ENCODE measurements around the gene PAQR8.

Gene PAQR8

DNA sequence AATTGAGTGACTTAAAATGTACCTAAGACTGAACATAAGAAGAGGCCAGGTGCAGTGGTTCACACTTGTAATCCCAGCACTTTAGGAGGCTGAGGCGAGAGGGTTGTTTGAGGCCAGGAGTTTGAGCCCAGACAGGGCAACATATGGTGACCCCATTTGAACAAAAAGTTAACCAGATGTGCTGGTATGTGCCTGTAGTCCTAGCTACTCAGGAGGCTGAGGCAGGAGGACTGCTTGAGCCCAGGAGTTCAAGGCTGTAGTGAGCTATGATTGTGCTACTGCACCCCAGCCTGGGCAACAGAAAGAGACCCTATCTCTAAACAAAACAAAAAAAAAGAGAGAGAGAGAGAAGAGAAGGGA, 10.1 kb upstream of the PAQR8 start:
- no peak for DNase-seq (ENCODE audit: low read depth)

DNA sequence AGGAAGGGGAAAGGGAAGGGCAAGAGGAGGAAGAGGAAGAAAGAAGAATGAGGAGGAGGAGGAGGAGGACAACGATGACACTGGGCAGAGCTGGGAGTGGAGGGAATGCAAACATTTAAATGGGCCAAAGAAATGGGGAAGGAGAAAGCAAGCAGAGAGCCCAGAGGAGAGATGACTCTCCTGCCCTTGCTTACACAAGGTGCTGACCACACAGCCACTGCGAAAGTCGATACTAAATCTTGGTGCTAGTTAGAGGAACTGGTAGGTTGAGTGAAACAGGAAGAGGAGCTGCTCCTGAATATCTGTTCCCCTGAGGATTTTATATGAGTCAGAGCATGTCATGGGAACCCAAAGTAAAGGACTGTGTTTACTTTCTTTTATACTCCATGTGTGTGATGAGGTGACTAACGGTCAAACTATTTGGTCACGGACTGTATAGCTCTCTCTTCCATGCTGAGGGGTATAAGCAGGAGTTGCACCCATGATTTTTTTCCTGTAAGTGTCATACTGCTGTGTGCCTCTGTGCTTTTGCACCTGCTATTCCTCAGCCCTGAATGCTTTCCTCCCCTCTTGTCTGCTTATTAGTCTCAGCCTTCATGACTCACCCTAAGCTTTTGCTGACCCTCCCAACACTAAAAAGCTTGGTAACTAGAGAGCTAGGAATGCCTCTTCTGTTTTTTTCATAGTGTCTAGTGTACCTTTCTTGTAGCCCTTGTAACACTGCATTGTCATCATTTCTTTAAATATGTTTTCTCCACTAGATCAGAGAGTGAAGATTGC, 9.5 kb upstream of the PAQR8 start:
- no peak for DNase-seq (ENCODE audit: low read depth)

DNA sequence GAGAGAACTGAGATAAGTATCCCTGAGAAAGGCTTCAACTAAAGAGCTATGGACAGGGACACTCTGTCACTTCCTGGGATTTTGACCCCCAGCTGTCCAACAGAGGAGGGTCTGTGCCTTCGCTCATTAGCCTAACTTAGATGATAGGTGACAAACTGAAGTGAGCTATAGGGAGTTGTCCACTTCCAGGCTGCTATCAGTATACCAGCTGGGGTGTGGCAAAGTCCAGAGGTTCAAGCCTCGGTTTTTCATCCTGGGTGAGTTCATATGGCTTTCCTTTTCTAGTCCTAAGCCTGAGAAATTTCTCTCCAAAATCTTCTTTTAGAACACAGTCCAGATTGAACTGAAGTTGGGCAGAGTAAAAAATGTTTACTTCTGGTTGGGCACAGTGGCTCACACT, 5.9 kb upstream of the PAQR8 start:
- DNase-seq (ENCODE audit: low read depth): no peak

DNA sequence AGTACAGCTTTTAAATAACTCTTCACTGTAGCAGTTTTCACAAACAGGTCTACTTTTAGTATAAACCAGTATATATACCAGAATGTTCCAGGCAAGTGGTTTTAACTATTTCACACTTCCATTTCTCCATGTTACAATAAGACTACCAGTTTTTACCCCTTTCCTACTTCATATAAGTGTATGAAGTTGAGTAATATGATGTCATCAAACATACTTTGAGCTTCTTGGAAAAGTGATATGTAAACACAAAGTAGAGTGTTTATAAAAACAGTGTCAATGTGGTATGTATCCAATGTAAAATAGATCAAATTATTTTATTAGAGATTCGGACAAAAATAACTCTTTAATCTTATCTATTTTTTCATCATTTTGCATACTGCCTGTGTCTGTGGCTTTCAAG, 2.5 kb upstream of the PAQR8 start:
- DNase-seq (ENCODE audit: low read depth): no peak

DNA sequence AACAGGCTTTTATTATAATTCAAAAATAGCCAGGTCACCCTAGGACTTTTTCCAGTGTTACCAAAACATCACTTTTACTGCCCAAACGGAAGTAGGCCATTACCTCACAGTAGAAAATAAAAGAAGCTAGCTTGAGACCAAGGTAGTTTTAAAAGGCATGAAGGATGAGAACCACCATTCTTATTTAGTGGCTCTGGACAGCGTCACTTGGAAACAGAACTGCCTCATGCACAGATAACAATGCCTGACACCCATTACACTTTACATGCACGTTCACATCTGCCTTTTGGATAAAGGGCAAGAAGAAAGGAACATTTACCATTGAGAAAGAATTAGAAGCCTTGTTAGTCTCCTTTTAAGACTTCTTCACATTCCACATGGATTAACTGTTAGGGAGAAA, 1.9 kb upstream of the PAQR8 start:
- no peak for DNase-seq (ENCODE audit: low read depth)

DNA sequence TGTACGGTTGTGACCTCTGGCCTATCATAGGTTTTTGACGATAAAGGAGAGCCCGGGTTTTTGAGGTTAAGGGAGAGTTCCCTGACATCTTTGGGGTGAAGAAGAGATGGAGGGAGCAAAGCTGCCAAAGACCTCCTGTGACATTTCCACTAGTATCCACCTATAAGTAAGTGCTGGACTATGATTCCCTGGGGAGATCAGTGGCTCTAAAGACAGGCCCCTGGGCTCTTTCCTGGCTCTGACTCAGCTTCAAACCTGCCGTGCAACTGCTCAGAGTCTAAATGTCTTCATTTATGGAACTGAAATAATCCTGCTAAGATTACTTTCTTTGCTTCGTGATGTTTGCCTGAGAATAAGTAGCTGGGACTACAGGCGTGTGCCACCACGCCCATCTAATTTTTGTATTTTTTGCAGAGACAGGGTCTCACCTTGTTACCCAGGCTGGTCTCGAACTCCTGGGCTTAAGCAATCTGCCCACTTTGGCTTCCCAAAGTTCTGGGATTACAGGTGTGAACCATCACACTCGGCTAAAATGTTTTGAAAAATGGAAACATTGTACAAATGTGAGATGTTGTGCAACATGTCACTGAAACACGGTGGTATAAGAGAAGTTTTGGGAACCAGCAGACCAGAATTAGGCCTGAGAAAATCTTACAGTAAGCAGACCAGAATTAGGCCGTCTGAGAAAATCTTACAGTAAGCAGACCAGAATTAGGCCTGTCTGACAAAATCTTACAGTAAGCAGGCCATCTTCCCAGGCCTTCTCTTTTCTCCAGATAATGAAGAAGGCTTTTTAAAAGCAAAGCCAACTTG, 1.1 kb upstream of the PAQR8 start:
- DNase-seq (ENCODE audit: low read depth): no peak

DNA sequence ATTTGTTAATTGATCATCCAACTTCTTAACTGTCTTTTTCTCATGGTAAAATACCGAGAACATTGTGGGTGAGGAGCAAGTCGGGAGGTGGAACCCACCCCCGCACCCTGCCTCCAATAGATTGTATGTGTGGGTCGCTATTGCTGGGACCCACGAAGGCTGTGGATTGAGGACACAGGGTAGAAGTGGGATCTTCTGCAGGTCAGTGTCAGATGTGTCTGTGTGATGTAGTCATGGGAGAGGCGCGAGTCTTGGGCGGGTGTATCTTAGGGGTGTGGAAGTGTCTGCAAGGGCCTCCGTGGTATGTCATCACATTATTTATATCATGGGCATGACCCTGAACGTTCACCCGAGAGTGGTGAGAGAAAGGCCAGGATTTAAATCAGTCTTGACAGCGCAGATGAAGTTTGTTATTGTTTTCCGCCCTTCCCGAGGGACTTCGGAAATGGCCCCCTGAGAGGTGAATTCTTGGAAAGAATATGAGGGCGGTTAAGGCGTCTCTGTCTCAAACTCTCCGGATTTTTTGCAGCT, 472 bp upstream of the PAQR8 start:
- DNase-seq (ENCODE audit: low read depth): no peak

DNA sequence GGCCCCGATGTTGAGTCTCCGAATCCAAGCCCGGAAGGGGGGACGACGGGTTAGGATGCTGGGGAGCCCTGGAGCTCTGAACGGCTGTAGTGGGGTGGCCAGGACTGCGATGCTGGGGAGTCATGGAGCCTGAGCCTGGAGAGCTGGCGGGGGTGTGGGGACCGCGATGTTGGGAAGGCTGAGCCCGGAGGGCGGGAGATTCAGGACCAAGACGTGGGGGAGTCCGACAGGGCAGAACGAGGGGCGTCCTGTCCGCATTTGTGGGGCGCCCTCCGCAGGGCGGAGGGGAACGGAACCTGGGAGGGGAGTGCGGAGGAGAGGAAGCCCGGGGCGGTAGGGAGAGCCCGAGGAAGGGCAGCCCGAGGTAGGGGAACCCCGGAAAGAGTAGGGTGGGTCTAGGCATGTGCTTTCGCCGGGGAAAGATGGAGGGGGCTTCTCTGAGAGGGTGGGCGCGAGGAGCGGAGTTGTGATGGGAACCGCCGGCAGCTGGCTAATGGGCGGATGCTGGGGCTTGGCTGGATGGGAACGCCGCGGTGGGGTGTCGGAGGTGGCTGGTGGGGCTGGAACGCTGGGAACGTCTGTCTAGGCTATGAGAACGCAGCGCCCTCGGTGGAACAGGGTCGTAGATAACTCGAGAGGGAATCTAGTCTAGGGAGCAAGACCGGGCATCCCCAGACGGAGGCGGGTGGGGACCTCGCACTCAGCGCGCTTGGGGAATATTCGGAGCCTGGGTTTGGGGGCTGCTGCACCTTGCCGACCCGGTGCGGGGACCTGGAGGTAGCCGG, 684 bp downstream of the PAQR8 start:
- DNase-seq (ENCODE audit: low read depth): peak; percentile 30

DNA sequence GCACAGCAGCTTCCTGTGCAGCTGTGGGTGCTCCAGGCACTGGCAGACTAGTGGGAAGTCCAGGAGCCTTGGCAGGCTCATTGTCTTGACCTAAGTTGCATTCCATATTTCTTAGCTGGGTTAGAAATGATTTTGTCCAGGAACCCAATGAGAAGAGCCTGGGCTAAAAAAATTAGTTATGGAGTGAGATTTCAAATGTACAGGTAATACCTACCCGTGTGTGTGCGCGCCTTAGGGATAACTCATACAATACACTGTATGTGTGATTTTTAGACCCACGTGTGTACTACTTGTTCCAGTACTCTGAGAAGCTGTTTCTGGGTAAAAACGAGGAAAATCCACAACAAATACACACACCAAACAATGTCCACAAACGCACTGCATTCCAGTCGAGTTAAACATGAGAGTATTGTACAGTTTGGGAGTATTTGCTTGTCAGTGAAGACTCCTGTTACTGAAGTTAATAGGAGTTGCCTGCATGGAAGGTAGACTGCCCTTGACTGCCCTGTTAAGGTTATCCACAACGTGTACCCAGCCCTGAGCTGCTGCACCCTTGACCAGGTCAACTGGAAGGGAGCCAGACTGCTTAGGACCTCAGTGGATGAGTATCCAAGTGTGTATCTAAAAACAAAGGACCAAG, 1.4 kb downstream of the PAQR8 start:
- no peak for DNase-seq (ENCODE audit: low read depth)

DNA sequence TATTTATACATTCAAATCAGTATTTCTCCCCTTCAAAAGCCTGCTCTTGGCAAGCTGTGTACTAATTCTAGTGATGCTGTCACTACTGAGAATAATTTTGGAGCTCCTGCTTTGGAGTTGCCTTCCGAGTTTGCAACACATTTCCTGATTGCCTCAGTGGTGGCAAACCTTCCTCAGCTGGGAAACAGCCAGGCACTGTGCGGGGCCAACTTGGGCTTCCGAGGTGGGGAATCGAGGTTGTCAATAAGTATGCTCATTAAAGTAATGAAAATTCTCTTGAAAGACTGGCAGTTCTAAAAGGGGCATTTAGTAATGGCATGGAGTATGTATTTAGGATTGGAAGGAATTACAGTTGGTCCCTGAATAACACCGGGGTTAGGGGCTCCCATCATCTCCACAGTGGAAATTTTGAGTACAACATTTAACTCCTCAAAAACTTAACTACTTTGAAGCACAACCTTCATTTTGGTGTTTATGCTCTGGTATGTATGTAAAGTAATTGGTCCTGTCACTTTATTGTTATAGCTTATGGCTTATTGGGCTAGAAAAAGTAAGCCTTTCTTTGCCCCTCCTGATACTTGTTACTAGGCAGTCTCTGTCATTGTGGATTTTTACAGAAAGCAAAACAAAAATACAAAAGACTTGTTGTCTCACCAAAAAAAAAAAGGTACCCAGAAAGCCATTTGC, 2.7 kb downstream of the PAQR8 start:
- no peak for DNase-seq (ENCODE audit: low read depth)

DNA sequence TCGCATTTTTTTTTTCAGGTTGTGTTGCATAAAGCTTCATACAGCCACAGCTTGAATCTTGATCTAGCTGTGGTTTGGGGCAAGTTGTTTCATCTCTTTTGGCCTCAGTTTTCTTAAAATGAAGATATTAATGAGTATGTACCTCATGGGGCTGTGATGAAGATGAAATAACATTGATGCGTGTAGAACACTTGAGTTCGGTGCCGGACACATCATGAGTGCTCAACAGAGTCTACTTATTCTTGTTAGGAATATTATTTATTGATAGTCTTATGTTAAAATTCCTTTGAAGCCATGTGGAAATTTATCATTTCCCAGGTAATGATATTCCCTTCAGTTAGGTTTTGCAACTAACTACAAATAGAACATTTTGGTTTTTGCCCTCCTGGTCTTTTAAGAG, 3.4 kb downstream of the PAQR8 start:
- no peak for DNase-seq (ENCODE audit: low read depth)

DNA sequence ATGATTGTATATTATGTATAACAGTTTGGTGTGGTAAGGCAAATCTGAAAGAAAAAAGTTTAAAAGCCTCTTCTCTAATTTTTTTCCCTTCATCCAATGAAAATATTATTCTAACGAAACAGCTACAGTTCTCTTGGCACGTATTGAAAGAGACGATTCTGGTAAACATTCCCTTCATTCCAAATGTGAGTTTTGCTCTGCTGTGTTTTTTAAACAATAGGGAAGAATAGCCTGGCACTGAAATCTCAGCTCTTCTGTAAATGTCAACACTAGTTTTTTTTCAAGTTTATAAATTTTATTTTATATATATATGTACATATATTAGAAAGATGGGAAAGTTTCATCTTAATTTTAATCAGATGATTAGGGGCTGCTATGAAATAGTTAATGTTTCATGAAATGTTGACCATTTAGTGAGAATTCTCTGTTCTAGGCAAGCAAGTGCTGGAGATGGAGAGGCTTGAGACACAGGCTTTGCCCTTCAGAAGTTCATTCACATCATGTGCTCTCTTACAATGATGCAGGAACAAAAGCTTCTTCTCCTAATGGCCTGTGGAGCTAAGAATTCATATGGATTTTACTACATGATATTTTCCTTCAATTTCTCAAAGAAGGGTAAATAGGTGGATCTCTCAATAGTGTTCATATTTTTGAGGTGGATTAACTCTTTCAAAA, 4.1 kb downstream of the PAQR8 start:
- DNase-seq (ENCODE audit: low read depth): no peak

DNA sequence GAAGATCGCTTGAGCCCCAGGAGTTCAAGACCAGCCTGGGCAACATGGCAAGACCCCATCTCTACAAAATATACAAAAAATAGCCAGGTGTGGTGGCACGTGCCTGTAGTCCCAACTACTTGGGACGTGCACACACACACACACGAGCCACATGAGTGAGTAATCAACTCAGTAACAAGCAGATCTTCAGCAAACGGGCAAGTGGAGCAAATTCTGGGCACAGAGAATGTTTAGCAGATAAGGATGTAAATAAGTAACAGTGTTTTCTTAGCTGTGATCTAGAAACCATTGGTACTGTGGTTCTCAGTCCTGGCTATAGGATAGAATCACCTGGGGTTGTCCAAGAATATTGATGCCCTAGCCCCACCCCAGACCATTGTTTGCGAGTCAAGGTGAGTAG, 6.1 kb downstream of the PAQR8 start:
- DNase-seq (ENCODE audit: low read depth): no peak

DNA sequence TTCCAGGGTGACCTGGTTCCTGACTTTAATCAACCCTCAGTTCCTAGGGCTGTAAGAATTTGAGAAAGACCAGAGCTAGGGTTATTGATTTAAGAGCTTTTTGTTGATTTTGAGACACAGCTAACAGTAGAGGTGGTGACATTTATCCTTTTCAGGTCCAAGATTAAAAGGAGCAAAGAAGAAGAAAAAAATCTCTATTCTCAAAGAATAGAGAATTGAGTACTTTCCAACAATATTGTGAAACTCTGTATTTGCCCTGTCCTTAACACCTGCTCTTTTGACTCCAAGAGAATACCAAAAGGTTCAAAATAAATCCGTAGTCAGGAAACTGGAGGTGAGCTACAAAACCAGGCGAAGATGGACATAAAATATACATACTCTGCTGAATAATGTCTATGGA, 7.3 kb downstream of the PAQR8 start:
- DNase-seq (ENCODE audit: low read depth): no peak

DNA sequence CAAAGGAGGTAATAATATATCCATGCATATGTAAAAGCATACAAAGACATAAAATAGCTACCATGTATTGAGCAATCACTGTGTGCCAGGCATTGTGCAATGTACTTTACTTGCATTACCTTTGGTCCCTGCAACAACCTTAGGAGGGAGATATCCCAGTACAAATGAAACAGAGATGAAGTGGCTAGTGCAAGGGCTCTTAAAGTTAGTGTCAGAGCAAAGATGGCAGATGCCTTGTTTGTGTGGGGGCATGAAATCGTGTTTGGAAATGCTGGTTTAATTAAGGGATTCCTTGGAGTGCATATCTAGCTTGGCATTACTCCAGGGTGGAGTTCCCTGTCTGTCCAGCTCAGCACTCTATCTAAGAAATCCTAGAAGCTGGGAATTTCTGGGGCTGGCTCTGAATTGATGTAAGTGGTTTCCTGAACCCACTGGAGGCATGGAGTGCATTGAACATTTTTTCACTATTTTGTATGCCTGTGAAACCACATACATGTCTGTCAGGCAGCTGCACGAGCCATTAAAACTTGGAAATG, 9.8 kb downstream of the PAQR8 start:
- DNase-seq (ENCODE audit: low read depth): no peak

DNA sequence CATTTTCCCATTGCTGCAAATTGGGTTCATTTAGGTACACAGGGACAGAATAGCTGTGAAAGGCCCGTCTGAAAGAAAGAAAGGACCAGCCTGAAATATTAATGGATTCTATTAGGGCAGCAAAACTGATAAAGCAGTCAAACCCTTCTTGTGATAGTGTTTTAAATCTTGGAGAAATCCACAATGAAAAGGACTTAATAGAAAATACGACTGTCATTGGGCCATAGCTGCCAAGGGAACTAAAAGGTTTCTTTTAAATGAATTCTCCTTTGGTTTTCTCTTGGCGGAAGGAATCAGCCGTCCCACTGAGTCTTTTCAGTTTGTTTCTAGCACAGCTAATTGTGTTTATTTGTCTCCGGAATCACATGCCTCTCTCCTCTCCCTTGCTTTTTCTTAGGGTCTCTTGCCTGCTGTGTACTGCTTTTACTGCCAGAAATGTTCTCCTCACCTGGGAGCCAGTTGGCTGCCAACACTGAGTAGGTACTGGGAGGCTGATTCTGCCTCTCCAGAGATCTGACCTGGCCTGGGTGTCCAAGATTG, 11.3 kb downstream of the PAQR8 start:
- no peak for DNase-seq (ENCODE audit: low read depth)

DNA sequence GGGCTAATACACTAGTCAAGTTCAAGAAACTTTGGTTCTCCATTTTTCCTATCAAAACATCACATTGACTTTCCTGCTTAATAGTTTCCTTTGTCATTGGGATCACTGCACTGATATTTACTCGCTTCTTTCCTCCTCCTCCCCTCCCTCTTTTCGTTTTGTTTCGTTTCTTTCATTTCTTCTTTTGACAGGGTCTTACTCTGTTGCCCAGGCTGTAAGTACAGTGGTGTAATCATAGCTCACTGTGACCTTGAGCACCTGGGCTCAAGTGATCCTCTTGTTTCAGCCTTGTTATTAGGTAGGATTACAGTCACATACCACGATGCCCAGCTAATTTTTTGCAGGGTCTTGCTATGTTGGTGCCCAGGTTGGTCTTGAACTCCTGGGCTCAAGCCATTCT, 12.3 kb downstream of the PAQR8 start:
- no peak for DNase-seq (ENCODE audit: low read depth)

DNA sequence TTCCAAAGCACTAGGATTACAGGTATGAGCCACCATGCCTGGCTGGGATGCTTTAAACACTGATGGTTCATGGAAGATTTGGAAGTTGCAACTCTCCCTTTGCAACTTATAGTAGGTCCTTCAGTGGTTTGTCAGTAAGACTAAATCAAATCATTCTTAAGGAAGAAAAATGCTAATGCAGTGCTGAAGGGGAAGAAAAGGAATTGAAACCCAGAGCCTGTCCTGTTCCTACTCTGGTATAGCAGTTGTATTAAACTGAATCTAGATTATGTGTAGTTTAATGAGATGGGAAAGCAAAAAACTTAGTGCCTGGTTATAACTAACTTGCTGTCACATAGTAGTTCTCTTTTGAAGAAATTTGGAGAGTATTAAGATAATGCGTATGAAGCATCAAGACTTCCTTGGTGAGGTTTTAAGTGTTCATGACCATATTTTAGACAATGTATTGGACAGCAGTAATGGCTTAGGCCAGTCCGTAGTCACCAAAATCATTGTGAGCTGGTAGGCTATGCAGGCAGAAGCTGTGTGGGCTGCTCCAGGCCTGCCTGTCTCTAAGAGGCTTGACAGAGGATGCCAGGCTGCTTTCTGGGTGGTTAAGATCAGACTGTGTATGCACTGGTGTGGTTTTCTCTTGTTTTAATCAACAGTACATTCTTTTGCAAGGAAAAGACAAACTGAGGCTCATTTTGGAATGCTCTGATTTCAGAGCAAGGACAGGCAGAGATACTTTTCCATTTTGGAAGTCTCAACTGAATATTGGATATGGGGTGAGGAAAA, 14.0 kb downstream of the PAQR8 start:
- DNase-seq (ENCODE audit: low read depth): no peak

DNA sequence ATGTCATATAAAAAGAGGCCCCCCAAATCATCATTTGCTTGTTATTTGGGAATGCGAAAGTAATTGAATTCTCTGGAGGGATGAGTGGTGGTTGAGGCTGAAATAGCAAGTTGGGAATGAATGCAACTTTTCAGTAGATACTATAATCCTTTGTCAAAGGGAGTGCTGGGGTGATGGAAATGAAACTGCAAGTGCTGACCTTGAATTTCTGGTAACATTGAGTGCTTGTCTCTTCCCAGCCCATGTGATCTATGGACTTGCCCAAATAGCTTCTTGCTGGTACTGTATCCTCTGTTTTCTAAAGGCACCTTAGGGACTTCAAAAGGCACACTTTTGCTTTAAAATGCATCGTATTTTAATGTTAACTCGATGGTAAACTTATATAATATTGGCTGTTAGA, 14.8 kb downstream of the PAQR8 start:
- DNase-seq (ENCODE audit: low read depth): no peak

Measured in activated T-cell treated with anti-CD3 and anti-CD28 coated beads for 48 hours (primary cell).